Activated CD4-positive, alpha-beta T cell treated with anti-CD3 and anti-CD28 coated beads, Interleukin-10, Interleukin-2, amounts not matched to agents 100 ng/mL and 50 ng/mL, durations not matched to agents 16 hours and 8 hours (primary cell): ENCODE measurements around the gene ZNF407.
A peak's percentile ranks its signal among the peaks of the same experiment; 100 is the strongest.

Experiments used
- DNase-seq: peaks from one replicate; pipeline ENCODE4 v3.0.0-alpha.2; 2020

ZNF407 gene

DNA sequence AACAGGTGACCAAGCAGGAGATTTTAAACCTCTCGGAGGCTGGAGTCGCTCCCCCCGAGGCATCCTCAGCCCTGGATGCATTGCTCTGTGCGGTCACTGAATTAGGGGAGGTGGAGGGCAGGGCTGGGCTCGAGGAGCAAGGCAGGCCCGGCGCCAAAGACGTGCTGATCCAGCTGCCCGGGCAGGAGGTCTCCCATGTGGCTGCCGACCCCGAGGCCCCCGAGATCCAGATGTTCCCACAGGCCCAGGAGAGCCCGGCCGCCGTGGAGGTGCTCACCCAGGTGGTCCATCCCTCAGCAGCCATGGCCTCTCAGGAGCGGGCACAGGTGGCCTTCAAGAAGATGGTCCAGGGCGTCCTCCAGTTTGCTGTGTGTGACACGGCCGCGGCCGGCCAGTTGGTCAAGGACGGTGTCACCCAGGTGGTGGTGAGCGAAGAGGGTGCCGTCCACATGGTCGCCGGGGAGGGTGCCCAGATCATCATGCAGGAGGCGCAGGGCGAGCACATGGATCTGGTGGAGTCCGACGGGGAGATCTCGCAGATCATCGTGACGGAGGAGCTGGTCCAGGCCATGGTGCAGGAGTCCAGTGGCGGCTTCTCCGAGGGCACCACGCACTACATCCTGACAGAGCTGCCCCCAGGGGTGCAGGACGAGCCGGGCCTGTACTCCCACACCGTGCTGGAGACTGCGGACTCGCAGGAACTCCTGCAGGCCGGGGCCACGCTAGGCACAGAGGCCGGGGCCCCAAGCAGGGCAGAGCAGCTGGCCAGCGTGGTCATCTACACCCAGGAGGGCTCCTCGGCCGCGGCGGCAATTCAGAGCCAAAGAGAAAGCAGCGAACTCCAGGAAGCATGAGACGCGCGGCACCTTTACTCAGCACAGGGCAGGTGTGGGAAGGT is 466.2 kb downstream of the ZNF407 start:
- no peak for DNase-seq

DNA sequence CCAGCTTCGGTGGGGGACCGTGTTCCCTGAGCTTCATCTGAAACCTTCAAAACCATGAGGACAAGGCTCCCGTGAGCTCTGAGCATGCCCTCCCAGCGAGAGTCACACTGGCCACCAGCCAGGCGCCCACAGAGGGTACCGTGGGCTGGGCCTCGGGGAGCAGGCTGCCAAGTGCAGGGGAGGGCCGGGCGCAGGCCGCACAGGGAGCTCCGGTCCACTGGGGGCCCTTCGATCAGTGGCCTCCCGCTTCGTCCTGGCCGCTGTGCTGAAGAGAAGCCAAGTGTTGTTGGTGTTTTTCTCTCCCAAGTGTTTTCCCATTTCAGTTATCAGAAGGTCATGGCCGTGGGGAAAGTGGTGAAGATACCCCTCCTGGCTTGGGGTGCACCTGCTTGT is 466.8 kb downstream of the ZNF407 start:
- DNase-seq, result no peak

DNA sequence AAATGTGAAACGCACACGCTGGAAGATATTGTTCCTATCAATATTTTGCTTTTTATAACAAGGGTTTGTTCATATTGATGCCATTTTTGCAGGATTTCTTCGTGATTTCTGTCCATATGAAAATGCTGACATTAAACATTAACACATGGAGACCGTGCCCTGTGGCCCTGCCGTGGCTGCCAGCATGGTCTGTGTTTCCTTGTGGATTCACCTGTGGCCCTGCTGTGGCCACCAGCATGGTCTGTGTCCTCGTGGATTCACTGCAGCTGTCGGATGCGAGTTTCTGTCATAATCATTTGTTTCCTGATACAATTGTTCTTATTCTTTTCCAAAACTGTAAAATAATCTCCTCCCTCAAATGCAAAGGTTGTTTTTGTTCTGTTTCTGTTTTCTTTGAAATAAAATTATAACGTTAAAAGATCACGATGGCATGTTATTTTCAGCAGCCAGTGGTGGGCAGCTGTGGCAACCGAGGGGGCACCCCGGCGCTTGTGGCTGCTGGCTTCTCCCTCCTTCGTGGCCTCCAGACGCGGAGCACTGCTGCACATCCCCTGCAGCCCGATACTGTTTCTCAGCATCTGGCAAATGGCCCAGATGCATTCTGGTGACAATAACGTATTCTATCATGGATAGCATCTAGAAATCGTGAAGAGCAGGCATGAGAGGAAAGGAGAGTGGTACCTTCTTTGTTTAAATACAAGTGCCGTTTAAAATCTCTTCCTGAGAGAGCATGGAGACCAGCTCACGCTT is 467.8 kb downstream of the ZNF407 start:
- no peak for DNase-seq

DNA sequence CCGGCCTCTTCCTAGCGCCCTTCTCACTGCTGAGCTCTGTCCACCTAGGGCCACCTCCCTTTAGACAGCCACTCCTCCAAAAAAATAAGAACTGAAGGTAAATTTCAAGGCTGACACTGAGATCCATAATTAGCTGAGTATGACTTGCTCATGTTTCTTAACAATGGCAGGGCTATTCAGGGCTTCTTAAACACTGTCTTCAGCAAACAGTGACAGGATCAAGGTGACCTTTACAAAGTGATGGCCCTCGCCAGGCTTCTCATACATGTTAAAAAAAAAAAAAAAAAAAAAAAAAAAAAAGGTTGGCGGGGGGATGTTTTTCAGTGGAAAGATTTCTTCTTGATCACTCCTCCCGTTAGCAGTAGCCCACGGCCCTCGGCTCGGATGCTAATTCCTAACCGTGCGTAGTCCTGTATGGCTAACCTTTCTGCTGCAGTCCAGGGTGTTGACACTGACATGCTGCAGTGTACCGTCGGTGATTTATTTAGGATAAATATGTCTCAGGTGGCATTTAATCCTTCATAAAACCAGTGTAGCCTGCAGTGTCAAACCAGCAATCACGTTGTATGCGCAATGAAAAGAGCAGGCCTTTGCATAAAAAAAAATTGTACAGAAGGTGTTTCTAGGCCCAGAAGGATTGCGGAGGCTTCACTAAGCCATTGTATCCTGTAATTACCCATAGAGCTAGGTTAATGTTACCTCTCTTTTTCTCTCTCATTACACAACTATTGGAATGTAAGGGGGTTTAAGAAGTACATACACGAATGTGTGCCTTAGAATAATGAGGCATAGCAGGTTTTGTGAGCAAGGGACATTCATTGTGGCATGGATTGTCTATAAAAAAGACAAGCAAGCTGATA is 468.6 kb downstream of the ZNF407 start:
- DNase-seq, result no peak

DNA sequence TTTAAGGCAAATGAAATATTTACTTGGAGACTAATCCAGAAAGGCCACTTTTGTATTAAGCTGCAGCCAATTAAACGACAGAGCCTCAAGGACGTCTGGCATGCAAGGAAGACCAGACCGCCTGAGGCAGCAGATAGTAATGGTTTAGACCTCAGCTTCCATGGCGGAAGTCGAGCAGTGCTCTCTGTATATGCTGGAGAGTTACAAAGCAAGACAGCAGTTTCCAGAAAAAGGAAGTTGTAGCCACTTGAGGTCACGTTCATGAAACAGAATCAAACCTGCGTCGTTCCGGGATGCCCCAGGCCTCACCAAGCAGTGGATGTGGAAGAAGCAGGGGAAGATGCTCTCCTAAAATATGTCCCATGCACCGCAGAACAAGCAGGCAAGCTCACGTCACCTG is 469.3 kb downstream of the ZNF407 start:
- DNase-seq, result no peak

DNA sequence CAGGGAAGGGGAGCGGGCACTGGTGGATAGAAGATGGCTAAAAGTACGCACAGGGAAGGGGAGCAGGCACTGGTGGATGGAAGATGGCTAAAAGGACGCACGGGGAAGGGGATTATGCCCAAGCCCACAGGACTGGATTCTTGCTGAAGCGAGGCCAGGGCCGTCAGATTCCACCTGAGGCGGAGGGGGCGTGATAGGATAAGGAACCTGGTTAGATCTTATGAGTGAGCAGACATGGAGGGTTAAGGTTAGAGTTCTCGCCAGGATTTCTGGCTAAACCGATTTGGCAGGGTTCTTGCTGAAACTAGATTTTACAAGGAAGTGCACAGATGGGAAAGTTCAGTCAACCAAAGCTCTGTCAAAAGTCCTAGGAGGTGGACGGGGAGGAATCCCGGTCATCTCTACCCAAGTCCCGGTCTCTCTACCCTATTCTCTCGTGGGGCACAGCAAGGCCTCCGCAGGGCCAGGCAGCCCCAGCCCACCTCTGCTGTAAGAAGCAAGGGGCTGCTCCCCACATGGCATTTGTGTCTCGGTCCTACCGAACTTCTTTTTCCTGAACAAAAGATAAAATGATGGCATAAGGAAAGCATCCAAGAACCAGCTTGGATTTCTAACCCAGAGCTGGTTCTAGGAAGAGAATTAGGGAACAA is 470.5 kb downstream of the ZNF407 start:
- DNase-seq, result no peak

DNA sequence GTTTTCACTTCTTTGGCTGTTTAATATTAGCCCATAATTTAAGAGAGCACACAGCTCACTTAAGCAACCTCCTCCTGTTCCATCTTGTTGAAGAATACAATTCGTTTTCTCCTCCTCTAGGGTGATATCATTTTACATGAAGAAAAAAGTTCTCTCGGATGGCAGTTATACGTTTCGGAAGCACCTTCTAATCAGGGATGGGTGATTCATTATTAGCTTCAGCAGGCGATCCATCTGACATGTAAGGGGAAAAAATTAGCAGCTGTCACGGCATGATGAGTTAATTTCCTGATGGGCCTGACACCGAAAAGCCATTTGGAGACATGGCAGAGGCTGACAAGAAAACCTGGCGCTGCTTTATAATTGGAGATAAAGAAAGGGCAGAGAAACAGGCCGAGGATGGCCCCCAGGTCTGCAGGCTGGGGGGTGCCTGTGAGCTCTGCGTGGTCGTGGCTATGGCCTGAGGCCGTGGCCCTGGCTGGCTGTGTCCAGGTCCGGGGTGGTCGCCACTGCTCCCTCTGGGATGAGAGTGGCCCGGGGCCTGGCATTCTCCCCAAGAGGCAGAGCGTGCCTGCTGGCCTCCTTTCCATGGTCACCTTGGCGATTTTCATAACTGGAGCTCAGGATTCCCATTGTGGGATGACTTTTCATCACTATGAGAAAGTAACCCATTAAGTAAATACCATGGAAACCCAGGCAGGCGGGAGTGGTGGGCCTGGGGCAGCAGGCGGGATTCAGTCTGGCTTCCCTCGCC is 471.2 kb downstream of the ZNF407 start:
- DNase-seq, result no peak

DNA sequence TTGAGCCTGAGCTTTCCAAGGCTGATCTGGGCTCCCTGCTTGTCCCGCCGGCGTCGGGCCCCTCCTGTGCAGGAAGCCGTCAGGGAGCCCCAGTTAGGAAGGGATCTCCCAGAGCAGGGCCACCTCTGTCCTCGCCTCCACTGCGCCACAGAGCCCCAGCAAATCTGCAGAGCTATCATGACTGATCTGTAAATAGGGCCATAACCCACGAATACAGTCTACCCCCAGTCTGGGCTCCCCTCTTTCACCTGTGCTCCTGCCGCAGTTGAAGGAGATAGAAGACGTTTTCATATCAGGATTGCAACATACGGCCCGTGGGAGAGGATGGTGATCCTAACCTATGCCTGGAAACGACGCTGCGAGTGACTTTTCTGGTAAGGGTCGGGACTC is 472.6 kb downstream of the ZNF407 start:
- DNase-seq, result no peak

DNA sequence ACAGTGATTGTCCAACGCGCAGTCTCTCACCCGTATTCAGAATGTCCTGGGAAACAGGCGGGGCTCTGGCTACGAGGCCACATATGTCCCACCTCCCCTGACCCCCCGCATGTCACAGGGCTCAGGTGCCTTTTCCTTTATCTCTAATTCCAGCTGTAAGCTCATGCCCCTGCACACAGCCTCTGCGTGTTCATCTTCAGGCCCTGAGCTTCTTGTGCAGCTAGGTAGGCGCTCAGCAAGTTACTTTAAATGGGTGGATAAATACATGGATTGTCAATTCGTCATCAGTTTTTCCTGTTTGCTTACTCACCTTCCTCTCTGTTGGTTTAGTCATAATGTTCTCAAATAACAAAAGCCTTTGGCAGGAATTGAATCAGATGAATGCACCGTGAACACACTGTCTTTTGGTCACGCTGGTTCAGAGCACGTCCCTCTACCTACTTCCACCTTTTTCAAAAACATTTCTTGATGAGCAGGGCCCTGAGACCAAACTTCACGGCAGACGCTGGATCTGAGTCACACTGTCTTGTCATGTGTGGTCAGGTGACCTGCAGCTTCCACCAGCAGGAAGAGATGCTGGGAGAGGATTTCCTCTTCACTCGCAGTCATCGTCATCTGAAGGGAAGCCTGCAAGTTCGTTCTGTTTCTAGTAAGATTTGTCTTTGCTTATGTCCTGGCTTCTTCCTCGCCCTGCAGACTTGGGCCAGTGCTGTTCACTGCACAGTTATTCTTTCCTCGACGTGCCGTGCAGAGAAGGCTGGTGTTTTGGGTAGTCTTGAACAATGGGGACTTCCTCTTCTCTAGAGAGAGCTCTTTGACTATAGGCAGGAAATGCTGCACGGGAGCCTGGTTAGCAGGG is 473.2 kb downstream of the ZNF407 start:
- peak; percentile 93 for DNase-seq

DNA sequence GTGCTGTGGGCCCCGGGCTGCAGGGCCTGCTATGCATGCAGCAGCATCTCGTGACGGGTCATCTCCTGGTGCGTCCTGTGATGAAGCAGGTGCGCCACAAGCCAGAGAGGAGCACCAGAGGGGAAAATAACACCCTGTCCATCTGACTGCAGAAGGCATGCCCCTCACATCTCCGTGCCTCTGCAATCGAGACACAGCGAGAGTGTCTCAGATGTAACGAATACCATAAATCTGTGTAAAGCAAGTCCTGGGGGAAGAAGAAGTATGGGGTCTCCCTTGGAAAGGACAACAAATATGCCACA is 473.8 kb downstream of the ZNF407 start:
- DNase-seq, result no peak

DNA sequence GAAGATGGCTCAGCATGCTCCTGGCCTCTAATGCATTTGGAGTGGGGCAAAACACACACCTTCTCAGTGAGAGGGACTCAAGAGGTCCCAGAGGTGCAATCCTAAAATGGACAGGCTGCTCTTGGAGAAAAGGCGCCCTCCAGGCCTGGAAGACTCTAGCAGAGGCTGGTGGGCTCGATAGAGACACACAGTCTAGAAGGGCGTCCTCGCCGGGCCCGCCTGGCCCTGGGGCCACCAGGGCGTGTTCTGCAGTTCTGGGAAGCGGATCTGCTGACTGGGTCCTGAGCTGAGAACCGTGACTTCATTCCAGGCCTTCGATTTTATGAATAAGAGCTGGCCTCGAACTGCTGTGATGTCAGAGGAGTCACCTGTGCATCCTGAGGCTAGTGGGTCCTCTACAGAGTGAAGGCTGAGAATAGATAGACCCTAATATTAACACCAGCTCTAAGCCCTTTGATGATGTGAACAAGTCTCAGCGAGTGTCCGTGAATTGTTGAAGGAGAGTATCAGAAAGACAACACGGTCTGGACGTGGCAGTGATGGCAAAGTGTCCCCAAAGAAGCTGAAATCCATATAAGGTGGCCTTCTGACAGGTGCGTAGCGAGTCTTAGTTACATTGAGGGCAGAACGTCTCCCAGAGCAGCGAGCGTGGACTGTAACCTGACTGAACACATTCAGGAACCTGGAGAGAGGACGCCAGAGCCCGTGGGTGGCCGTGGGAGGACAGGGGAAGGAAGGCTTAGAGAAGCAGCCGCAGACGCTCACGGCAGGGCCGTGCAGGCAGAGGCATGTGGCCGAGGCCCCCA is 474.4 kb downstream of the ZNF407 start:
- no peak for DNase-seq

DNA sequence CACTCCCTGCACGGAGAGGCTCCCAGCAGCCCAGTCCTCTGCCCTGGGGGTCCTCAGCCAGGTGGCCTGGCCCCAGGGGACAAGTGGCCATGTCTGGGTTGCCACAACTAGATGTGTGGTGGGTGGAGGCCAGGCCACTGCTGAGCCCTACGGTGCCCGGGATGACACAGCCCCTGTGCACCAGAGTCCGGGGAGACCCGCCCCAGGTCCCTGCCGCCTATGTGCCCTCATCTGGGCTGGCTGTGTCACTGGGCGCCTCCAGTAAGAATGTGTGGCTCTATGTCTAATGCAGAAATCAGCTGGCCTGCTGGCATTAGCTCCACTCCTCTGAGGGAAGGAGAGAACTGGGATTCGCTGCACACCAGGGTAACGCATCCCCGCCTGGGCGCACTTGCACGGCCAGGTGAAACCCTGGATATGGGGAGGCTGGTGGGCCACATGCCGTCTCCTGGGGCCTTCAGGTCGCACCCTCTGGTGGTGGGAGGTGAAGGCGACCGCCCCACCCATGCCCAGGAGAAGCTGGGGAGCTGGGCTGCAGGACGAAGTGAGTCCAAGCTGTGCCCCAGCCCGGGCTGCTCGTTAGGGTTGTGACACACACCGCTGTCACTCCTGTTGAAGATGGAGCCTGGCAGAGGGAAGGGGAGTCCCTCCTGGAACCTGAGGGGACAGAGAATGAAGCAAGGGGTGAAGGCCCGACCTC is 475.2 kb downstream of the ZNF407 start:
- no peak for DNase-seq

DNA sequence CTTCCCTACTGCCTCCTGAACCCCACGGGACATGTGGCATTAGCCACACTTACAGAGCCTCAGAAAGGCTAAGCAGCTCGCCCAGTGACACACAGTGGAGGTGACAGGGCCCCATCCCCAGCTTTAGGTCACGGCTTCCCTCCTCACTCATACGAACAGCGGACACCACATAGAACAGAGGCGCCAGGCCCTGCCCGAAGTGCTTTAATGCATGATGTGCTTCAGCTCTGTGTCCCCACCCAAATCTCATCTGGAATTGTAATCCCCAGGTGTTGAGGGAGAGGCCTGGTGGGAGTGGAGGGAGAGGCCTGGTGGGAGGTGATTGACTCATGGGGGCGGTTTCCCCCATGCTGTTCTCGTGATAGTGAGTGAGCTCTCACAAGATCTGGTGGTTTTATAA is 476.0 kb downstream of the ZNF407 start:
- no peak for DNase-seq

DNA sequence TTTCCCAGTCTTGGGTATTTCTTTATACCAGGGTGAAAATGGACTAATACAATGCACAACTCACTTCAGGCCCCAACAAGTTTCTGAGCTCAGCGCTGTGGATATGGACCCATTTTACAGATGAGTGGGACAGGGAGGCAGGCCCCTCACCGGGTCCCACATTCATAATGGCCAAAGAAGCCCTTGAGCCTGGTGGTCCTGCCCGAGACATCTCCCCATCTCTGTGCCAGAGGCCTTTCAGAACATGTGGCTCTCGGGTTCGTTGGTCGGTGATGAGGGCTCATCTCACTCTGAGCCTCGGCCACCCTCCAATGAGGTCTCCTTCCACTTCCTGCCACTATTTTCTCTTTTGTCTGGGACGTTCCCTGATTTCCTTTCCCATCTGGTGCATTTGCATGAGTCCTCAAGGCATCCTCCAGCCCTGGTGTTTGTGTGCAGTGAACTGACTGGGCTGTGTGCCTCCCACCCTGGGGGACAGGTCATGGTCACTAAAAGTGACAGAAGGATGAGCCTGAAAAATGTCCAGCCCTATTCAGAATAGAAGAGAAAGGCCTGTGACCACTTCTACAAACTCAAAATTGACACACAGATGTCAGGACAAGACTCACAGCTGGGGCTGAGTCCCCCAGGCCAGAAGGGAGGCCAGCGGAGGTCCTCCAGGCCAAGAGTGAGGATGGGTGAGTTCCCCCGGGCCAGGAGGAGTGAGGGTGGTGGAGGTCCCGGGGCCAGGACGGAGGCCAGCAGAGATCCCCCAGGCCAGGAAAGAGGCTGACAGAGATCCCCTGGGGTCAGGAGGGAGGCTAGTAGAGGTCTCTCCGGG is 476.7 kb downstream of the ZNF407 start:
- no peak for DNase-seq

DNA sequence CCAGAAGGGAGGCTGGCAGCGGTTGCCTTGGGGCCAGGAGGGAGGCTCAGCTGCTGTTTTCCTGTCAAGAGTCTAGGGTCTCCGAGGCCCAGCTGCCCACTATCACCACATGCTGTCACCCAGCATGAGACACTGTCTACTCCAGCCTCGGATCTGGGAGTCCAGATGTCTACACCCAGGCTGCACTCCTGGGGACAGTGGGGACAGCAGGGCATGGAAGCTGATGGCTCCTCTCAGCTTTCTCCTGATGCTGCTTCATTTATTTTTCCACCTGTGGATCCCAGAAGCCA is 477.3 kb downstream of the ZNF407 start:
- no peak for DNase-seq

DNA sequence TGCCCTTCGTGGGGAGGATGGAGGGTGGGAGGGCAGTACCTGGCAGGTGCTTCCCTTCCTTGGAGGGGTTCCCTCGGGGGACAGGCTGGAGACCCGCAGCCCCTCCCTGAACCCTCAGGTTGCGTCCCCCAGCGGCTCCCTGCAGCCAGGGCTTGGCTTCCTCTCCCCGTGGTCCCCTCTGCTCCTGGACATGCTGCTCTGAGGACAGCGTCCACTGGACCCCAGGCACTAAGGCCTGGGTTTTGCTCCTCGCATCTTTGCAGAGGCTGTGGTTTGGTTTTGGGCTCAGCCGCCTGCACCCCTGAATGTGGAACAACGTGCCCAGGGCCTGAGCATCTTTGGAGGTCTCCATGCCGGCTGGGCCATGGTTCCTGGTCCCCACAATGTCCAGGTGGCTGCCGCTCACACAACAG is 477.8 kb downstream of the ZNF407 start:
- DNase-seq, result no peak

DNA sequence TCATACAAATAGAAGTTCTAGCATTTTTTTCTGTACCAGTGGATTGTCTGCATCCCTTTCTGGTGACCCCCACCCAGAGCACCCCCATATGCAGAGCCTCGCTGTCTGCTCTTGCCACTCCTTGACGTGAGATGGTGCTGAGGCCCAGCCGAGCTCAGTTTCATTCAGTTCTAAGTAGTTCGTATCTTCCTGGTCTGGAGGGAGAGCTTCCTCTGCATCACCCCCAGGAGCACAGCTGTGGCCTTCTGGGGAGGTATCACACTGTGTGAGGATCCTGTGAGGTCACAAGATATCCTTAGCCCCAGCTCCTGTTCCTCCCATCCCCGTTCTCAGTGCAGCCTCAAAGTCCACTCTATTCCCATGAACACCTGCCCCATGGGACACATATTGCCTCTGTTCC is 478.6 kb downstream of the ZNF407 start:
- no peak for DNase-seq

DNA sequence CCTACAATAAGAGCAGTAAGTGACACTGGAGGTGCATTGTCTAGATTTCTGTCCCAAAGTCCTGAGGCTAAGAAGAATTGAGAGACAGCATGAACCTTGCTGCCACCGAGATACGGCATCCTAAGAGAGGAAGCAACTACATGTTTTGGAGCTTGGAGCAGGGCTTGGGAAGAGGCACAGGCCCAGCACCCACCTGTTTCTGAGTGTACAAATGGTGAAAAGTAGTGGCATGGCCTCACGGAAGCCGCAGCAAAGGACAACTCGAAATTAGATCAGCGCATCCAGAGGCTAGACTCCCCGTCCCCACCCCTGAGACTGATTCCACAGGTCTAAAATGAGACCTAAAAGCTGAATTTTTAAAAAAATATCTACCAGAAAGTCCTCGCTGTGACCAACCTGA is 483.8 kb downstream of the ZNF407 start:
- DNase-seq, result no peak

DNA sequence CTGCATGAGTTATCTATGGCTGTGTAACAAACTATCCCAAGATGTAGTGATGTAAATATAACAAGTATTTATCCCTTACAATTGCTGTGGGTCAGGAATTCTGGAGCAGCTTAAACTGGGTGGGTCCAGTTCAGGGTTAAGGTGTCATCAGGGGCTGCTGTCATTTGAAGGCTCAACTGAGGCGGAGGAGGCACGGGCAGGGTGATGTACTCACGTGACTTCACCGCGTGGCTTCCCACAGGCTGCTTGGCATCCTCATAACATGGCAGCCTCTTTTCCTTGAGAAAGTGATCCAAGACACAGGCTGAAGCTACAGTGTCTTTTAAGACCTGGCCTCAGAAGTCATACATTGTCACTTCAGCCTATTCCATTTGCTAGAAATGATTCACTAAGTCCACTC is 485.5 kb downstream of the ZNF407 start:
- no peak for DNase-seq
